NCI-H226 (cell line): Measurements from ENCODE around the gene TLX1.
A peak's percentile ranks its signal among the peaks of the same experiment; 100 is the strongest.

Source experiments
- DNase-seq: peaks from one replicate; pipeline ENCODE4 v3.0.0-alpha.2; 2015

The TLX1 gene

DNA sequence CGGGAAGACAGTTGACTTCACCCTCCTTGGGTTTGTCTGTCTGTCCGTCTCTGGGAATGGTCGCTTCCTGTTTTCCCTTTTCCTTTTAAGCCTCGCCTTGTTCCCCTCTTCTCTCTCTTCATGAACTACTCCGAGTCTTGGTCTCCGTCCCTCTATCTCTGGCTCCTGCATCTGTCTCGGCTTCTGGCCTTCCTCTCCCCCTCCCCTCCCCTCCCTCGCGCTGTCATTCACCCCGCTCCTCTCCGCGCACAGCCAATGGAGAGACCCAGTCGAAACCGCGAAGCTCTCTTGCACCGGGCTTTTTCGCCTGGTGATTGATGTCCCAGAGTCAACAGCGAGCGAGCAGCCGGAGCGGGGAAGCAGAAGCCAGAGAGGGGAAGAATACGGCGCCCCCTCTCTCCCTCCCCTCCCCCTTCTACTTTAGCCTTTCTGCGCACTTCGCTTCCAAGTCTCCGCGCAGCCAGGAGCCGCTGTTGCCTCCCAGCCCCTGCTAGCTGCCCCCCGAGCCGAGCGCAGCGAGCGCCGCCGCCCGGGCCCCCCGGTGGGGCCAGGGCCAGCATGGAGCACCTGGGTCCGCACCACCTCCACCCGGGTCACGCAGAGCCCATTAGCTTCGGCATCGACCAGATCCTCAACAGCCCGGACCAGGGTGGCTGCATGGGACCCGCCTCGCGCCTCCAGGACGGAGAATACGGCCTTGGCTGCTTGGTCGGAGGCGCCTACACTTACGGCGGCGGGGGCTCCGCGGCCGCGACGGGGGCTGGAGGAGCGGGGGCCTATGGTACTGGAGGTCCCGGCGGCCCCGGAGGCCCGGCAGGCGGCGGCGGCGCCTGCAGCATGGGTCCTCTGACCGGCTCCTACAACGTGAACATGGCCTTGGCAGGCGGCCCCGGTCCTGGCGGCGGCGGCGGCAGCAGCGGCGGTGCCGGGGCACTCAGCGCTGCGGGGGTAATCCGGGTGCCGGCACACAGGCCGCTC, at the start of gene TLX1:
TSS of gene TLX1 (plus strand) at position 317 of the 978 bp plus-strand sequence. CDS start at position 559, 242 bp downstream.
- DNase-seq, result no peak

DNA sequence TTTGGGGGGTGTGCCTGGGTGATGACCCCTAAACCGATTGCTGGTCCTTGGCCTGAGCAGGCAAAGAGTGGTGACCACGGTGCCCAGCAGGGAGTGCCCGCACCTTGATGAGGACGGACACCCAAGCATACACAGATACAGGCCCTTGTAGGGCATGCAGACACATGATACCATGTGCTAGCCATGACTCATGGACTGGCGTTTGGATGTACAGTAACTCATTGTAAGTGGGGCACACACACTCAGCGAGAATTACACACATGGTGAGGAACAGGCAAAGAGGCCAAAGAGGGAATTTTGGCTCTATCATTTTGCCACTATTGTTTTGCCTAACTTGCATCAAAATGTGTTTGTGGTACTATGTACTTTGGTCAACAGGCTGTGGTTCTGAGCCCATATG, 45.3 kb upstream of the TLX1 start:
- DNase-seq, result no peak

DNA sequence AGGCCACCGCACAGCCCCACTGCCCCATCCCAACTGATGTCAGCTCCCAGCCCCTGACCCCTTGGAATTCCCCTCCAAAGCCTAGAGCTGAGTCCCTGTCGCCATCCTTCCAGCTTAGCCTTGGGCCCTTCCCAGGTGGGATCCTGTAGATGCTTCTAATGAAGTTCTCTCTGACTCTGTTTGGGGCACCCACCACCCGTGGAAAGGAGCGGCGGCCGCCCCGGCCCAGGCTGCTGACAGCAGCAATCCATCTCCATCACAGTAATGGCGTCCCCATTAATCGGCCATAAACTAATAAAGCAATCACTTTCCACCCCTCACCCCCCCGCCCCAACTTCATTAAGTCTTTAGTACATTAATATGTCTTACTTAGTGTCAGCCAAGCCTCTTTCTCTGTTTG, 43.7 kb upstream of the TLX1 start:
- DNase-seq, result no peak

DNA sequence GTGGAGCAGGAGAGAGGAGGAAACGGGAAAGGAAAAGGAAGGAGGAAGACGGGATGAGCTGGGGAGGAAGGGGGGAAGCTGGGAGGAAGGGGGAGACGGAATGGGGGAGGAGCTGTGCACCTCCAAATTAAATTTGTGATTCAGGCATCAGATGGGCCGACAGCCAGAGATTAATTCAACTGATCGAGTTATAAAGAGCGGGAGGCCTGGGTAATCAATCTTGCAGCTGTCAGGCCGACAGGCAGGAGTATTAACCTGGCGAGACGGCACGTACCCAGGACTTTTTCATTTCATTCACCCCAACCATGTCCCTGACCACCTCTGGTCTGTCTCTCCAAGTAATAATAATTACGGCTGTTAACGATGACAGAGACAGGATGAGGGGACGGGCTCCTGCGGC, 43.1 kb upstream of the TLX1 start:
- no peak for DNase-seq

DNA sequence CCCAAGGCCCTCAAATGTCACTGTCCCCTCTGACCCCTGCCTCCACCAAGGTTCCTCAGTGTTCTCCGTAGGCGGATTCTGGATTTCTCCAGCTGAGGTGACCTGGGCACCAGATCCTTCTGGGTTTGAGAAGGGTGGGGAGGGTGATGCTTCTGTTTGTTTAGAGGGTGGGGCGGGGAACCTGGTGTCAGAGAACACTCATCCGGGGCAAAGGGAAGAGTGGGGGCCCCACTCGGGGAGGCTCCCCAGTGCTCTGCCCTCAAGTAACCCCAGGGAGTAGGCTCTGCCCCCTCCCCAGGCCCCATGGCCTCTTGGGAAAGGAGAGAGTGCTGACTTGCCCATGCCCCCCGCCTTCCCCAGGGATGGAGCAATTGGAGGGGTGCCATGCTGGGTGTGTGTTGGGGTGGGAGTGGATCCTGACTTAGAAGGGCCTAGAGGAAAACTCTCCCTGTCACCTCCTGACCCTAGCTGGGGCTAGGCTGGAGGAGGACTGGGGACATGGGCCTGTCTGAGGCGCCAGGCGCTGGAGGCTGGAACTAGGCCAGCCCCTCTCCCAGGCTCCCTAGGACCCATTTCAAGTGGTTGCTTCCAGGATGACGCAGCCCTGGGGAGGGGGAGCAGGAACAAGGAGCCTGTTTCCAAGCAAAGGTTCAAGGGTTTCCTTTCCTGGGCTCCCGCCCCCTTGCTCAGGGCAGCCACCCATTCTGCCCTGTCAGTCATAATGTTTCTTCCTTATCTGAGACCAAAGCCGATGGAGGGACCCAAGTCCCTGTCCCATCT, 41.4 kb upstream of the TLX1 start:
- DNase-seq, result no peak

DNA sequence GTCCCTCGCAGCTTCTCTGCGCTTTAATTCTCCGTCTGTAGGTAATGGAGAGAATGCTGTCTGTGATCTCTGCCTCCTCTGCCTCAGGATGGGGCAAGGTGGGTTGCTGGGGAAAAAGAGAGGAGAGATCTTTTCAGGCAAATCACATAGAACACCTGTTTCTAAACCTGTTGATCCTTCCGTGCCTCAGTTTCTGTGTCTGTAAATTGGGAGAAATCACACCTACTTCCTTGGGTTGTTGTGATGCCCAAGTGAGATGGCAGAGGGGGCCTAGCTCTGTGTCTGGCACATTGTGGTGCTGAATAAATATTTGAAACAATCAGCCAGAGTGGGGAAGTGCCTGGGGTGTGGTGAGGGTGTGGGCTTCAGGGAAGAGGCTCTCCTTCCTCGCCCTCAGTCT, 40.5 kb upstream of the TLX1 start:
- no peak for DNase-seq

DNA sequence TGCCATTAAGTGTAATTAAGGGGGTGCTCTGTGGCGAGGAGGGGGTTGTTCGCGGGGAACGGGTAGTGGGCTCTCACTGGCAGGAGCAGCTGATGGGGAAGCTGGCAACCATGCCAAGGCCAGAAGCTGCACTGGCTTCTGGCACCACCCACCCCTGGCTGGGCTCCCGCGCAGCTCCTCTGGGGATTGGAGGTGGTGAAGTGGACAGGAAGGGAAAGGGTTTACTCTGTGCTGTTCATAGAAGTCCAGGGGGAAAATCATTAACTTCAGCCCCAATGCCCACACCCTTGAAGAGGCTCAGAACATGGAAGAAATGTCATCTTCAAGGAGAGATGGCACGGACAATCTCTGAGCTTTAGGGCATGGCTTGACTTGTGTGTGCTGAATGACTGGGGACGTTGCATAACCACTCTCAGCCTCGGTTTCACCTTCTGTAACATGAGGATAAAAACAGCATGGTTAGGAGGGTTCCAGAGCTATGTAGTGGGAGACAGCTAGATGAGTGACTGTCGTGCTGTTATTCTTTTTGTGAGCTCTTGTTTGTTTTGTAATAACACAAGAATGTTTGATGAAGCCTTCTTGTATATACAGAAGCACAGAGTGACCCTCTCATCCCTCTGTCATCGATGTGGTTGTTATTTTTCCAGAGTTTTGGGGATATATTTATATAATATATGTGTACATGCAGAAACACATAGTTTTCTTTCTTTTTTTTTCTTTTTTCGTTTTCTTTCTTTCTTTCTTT, 39.4 kb upstream of the TLX1 start:
- DNase-seq, result no peak

DNA sequence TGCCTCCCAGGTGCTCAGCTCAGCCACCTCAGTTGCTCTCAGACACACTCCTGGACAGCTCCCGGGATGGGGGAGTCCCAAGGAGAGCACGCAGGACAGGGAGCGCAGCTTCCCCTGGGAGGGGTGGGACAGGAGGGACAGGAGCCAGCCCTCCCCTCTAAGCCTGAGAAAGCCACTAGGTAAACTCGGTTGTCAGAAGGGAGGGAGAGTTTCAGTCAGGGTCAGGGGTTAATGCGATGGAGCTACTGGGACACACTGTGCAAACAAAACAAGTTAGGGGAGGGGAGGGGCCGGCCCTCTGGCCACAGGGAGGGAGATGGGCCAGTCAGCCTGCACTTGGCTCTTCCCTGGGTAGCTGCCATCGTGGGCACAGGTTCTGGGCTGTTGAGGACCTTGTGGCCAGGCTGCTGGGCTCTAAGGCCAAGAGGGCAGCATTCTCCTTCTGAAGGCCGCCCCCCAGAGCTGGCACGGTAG, 38.2 kb upstream of the TLX1 start:
- DNase-seq, result no peak

DNA sequence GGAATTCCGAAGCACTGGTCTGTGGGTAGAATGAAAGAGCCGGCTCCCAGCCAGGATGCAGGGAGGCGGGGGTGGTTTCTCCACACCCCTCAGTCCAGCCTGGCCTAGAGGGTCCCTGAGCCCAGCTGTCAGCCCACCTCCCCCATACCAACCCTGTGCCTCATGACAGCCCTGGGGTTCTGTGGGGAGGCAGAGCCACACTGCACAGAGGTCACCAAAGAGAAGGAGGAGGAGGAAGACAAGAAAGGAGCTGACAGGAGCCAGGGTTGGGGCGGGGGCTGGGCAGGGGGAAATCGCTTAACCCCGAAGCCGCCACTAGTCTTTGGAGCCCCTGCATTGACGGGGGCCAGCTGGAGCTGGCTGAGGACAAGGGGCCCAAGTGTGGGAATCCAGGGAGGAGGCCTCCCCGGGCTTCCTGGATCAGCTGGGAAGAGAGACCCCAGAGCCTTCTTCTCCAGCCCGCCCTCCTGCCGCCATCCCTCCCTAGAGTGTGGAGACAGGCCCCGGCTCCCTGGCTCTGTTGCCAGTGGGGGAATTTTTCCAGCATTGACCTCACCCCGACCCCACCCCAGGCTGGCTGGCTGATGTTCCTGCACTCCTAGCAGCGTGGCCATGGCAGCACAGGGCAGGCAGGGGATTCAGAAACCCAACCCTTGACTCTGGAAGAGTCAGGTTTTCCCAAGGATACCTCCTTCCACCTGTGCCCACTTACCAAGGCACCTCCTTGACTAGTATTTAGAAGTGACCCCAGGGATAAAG, 36.8 kb upstream of the TLX1 start:
- no peak for DNase-seq

DNA sequence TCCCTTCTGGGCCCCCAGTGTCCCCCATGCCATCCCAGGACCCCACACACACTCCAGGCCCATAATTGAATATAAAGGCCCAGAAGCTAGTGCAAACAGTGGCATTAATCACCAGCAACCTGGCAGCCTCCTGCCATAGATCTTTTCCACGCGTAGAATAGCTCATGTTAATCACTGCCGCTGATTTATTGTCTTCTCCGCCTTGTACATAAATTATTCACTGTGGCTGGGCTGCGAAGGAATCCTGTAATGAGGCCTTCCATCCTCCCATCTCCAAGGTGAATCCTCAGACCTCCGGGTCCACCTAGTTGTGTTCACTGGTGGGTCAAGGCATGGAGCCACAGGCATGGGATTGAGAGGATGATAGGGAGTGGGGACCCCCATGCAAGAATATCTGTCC, 36.1 kb upstream of the TLX1 start:
- no peak for DNase-seq

DNA sequence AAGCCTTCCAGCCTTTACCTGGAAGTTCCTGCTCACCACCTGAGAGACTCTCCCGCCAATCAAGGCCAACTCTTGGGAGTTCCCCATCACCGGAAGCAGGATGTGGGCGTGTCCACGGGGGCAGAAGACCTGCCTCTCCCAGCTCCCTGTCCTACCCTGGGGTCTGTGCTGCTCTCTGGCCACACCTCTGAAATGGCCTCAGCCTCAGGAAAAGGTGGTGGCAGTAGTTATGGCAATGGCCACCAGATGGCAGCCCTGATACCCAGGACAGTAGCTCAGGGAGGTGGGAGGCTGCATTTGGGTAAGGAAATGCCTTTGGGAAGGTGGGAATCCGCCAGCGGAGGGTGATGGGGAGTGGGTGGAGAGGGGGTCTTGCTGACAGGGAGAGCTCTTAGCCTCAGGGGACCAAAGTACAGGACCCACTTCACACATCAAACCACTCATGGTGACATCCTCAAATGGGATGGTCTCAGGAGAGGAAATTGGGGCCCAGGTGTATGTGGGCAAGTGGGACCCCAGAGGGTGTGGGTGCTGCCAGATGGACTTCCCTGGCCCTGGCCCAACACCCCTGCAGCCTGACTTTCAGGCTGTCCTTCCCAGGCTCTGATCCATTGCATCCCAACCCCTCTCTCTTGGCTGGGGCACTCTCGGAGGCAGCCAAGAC, 35.4 kb upstream of the TLX1 start:
- peak; percentile 78 for DNase-seq

DNA sequence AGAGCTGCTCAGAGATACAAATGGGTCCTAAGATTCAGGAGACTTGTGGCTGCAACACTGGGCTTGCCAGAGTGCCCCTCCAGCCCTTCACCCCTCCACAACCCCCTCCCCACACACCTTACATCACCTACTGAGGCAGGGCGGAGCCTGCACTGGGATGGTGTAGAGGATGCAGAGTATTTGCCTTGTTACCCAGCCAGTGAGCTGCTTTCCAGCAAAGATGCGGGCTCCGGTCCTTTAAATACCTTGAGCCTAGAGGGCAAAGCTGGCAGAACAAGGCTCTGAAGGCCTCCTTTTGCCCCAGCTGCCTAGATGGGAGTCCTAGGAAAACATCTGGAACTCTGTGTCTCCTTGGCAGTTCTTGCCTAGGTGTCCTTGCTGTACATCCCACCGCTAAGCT, 34.7 kb upstream of the TLX1 start:
- no peak for DNase-seq

DNA sequence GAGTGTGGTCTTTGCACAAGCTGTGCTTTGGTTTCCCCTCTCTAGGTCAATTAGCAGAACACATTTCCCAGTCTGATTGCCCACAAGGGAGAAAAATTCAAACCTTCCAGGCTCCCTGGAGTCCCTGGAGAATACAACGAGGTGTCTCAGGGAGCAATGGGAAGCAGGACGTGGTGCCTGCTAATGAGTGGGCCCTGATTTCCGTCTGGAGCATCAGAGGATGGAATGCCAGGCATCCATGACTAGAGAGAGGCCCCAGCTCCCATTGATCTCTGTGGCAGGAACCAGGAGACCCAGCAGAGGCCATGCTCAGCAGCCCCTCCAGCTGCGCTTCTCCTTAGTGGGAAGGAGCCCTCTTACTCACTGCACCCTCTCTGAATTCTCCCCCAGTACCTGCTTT, 33.2 kb upstream of the TLX1 start:
- no peak for DNase-seq

DNA sequence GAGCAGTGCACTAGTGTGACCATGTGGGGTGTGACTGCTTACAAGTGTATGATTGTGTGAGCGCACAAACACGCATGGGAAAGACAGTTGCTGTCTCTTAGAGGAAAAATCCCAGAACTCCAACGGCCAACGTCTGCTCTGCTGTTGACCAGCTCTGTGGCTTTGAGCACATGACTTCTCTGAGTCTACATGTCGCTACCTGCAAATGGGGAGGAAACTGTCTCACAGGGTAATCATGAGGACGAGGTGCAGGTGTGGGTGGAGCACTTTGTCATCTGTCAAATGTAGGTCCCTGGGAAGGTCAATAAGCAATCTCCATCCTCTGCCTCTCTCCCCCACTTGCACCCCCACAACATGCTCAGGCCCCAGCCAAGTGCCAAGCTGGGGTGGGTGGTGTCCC, 31.2 kb upstream of the TLX1 start:
- DNase-seq, result no peak

DNA sequence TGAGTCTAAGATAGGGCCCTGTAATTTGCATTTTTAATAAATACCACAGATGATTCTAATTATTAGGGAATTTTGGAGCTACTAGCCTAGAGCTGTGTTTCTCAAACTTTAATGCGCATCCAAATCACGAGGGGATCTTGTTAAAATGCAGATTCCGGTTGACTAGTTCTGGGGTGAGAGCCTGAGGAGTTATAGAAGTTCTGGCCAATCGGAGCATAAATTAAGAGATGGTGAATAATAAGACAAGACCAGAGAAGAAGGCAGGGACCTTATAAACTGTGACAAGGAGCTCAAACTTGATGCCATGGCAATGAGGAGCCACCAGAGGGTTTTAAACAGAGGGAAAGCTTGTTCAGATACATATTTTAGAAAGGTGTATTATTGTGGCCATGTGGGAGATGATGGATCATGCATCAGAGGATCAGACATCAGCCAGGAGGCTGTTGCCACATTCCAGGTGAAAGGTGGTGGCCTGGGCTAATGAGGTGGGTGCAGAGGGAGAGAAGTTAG, 29.7 kb upstream of the TLX1 start:
- no peak for DNase-seq

DNA sequence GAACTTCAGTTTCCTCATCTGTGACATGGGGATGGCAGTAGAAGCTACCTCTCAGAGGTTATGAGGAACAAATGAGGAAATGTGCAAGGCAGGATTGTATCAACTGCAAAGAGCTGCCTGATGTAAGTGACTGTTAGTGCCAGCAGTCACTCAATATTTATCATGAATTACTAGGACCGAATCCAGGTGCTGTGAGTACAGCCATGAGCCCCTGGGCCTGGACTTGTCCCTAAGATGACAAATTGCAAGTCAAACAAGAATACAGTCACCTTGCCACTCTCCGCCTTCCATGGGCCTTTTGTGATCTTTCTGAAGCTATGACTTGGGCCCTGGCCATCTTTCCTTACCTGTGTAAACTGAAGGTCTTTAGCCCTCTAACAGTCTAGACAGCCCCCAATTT, 27.7 kb upstream of the TLX1 start:
- no peak for DNase-seq

DNA sequence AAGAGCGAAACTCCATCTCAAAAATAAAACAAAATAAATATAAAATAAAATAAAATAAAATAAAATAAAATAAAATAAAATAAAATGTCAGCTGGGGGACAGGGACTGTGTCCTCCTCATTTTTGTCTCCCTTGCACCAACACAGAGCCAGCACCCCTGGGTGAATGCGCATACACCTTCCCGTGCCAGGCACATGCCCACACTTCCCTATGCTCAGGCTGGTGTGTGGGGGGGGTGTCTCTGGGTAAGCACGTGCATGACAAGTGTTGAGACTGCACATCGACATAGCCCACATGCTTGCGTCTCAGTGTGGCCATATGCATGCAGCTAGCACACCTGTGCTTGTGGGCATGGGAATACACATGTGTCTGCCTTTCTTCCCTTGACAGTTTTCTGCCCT, 24.7 kb upstream of the TLX1 start:
- DNase-seq, result no peak

DNA sequence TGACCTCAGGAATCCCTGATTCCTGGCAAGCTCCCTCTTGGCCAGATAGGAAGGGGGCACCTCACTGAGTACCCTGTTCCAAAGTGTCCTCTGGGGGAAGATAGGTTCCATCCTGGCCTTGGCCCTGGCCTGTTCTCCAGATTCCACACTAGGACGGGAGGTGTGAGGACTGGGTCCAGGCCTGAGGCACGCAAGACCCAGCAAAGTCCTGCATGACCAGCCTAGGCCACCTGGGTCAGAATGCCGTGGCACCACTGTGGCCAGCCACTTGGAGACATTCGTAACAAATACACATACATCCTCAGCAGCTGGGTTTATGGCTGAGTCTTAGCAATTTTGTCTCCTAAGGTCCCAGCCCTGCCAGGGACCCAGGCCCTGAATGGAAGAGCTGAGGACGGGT, 23.3 kb upstream of the TLX1 start:
- no peak for DNase-seq

DNA sequence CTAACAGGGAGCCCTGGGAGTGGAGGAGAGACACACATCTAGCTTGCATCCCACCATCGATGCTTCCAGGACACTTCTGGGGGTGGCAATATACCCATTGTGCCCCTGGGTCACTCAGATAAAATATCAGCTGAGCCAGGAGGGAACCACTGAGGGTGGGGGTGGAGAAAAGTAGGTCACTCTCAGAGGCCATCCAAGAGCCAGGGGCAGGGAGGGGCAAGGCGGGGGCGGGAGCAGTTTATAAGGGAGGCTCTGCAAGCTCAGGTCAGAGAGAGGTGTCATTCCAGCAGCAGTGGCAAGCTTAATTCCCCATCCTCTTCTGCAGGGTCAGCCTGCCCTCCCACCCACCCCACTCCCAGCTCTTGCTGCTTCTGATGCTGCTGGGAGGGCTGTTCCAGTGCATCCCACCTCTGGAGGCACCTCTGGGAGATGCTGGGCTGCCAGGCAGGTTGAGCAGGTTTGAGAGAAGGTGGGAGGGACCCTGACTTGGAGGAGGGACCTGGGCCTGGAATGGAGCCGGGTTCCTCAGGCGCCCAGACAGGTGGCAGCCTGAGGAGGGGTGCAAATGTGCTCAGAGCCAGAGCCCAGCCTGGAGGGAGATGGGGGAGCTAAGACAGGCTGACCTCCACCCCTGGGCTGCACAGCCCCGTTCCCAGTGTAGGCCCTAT, 20.1 kb upstream of the TLX1 start:
- no peak for DNase-seq

DNA sequence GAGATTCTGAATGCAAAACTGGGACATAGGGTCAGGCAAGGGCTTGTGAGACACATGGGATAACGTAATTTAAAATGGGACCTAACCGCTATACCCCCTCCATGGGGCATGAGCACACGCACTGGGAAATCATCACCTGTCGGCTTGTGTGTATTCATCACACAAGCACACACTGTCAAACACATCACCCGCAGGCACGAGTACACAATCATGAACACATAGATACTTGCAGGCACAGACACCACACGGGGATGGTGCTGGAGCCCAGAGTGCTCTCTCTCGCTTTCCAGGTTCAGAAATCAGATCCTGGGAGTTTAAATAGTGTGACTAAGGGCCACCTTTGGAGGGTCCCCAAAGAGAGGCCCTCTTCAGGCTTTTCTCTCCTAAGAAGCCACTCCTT, 19.6 kb upstream of the TLX1 start:
- DNase-seq, result no peak
